ENCODE data around the gene JMJD7. TPM values are rescaled to one million over a fixed set of nuclear protein-coding genes. Genes with fewer than 3 reads are reported as not detected.
"Not testable (repeated sequence)": the region's sequence is repeated elsewhere in the genome, so short reads cannot be mapped to it uniquely, and the experiment has no call there.

JMJD7 gene
- total RNA-seq, 4 donors from 2014 or later = 1.9 to 10.9 (median 7.6) TPM

DNA sequence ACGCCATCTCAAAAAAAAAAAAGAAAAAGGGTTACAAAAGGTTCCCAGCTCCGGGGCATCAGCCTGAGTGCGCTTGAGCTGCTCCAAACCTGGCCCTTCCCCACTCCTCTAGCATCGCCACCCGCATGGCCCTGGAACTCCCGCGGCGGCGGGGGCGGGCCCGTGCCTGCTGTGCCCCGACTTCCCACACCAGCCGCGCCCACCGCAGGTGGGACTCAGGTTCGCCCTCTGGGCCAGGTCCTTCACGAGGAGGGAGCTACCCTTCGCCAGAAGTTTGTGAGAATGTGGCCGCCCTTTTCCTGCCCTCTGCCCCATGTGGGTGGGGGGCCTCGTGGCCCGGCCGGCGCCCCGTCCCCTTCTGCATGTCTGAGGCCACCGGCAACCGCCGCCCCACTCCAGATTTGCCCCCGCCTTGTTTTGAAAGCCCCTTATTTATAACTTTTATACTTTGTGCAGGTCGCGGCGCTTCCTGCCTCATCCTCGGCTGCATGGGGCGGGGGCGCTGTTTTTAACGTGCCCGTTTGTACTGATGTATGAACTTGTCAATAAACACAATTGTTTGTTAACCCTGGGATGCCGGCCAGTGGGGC, 507 bp upstream of the JMJD7 start:
- TF ChIP-seq, protein P1, sequence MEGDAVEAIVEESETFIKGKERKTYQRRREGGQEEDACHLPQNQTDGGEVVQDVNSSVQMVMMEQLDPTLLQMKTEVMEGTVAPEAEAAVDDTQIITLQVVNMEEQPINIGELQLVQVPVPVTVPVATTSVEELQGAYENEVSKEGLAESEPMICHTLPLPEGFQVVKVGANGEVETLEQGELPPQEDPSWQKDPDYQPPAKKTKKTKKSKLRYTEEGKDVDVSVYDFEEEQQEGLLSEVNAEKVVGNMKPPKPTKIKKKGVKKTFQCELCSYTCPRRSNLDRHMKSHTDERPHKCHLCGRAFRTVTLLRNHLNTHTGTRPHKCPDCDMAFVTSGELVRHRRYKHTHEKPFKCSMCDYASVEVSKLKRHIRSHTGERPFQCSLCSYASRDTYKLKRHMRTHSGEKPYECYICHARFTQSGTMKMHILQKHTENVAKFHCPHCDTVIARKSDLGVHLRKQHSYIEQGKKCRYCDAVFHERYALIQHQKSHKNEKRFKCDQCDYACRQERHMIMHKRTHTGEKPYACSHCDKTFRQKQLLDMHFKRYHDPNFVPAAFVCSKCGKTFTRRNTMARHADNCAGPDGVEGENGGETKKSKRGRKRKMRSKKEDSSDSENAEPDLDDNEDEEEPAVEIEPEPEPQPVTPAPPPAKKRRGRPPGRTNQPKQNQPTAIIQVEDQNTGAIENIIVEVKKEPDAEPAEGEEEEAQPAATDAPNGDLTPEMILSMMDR (IDR thresholded peaks at IDR 0.05) = no peak
- TF ChIP-seq POLR2AphosphoS5 (IDR thresholded peaks at IDR 0.05) (no peak), EP300 (IDR thresholded peaks at IDR 0.05; ENCODE audit: low read depth) (no peak), POLR2A (IDR thresholded peaks at IDR 0.05) (no peak)
- H3K27me3 ChIP-seq = no peaks in the 10 kb centered on the region
- DNase-seq = peak; percentile 44
- in situ Hi-C loops (cut with MboI; ENCODE audit: low pct_ligation_motif_present in 1 of 4, low pct_unique_long_range_greater_than_20kb in 1 of 4, low sequenced_read_pairs in 3 of 4) (no loop called here), intact Hi-C loops (cut with DNase I; ENCODE audit: low total_unique reads) (no loop called here)
- WGBS, 2 donors (ENCODE audit: low coverage in 1 of 2) = 2 to 40% methylated on average over 1 to 30 of the region's 37 CpGs
- H3K27ac ChIP-seq = peak overlapping the region; percentile 81 to 90 (median 86)
- peak overlapping the region; percentile 48 to 95 (median 70) for H3K4me3 ChIP-seq
- peaks cover 9 to 18% (median 12%) of the 10 kb centered on the region in 4 donors for H3K4me1 ChIP-seq
- no peaks in the 10 kb centered on the region for H3K36me3 ChIP-seq
- H3K9me3 ChIP-seq = no peaks in the 10 kb centered on the region

DNA sequence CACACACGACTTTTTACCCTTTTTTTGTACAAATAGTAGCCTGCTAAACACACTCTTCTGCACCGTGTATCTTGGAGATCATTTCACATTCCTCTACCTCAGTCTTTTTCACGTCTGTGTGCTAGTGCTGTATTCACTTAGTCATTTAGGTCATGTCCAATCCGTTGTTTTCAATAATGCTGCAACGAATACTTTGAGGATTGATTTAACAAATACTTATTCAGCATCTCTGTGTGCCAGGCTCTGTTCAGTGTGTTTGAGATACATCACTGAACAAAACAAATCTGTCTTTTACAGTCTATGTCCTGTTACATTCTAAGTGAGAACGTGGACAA, 882 bp downstream of the JMJD7 start:
- TF ChIP-seq EP300 (IDR thresholded peaks at IDR 0.05; ENCODE audit: low read depth) (no peak), POLR2AphosphoS5 (IDR thresholded peaks at IDR 0.05) (no peak), POLR2A (IDR thresholded peaks at IDR 0.05) (no peak)
- TF ChIP-seq, protein P1 (IDR thresholded peaks at IDR 0.05) = no peak
- Histone ChIP-seq H3K4me1 (peaks cover 9 to 18% (median 12%) of the 10 kb centered on the region in 4 donors), H3K36me3 (no peaks in the 10 kb centered on the region), H3K27me3 (no peaks in the 10 kb centered on the region), H3K9me3 (no peaks in the 10 kb centered on the region), H3K27ac (peak overlapping the region; percentile 81 to 90 (median 86)), H3K4me3 (peak overlapping the region in 3 of 4 donors; percentile 60 to 95 (median 80))
- intact Hi-C loops (cut with DNase I; ENCODE audit: low total_unique reads) = no loop called here
- DNase-seq = no peak
- 11 to 13% methylated on average over 6 of the region's 6 CpGs for WGBS, 2 donors (ENCODE audit: low coverage in 1 of 2)
- in situ Hi-C loops (cut with MboI; ENCODE audit: low pct_ligation_motif_present in 1 of 4, low pct_unique_long_range_greater_than_20kb in 1 of 4, low sequenced_read_pairs in 3 of 4) = no loop called here

GRCh38 chr15:41829959-41830646, 2.2 kb downstream of the JMJD7 start:
- Histone ChIP-seq H3K4me1 (peaks cover 9 to 18% (median 12%) of the 10 kb centered on the region in 4 donors), H3K27me3 (no peaks in the 10 kb centered on the region), H3K27ac (no peak overlapping the region), H3K36me3 (no peaks in the 10 kb centered on the region), H3K4me3 (no peak overlapping the region), H3K9me3 (no peaks in the 10 kb centered on the region)
- in situ Hi-C loops (cut with MboI; ENCODE audit: low pct_ligation_motif_present in 1 of 4, low pct_unique_long_range_greater_than_20kb in 1 of 4, low sequenced_read_pairs in 3 of 4) (no loop called here), intact Hi-C loops (cut with DNase I; ENCODE audit: low total_unique reads) (no loop called here)
- DNase-seq = no peak
- 88% methylated on average over 13 of the region's 13 CpGs; no CpG with 5 or more reads in 1 of the 2 donors for WGBS, 2 donors (ENCODE audit: low coverage in 1 of 2)
- TF ChIP-seq, protein P1 (IDR thresholded peaks at IDR 0.05) = no peak
- no peak for TF ChIP-seq POLR2A (IDR thresholded peaks at IDR 0.05)
- TF ChIP-seq EP300 (IDR thresholded peaks at IDR 0.05; ENCODE audit: low read depth) = no peak

DNA sequence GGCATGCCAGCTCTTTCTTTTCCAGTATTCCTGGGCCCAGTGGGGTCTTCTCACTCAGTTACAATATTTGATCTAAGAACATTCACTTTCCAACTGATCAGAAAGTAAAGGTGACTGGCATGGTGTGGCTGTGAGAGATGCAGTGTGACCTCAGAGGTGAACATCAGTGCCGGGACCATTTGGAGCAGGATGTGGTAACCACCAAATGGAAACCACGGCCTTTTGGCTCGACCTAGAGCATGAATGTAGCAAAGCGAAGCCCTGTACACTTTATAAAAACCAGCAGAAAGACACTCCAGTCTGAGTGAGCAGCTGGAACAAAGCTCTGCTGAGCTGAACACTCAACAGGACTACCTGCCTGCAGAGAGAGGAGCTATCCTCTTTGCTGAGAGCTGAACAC, 3.4 kb downstream of the JMJD7 start:
- WGBS, 2 donors (ENCODE audit: low coverage in 1 of 2) = 67% methylated on average over 4 of the region's 4 CpGs; no CpG with 5 or more reads in 1 of the 2 donors
- H3K27me3 ChIP-seq; in situ Hi-C loops (cut with MboI; ENCODE audit: low pct_ligation_motif_present in 1 of 4, low pct_unique_long_range_greater_than_20kb in 1 of 4, low sequenced_read_pairs in 3 of 4); H3K4me3 ChIP-seq; H3K27ac ChIP-seq; DNase-seq; intact Hi-C loops (cut with DNase I; ENCODE audit: low total_unique reads); H3K36me3 ChIP-seq; H3K9me3 ChIP-seq: not testable (repeated sequence)
- H3K4me1 ChIP-seq = peaks cover 9 to 18% (median 12%) of the 10 kb centered on the region in 4 donors

Measured in transverse colon (tissue), 4 donors.